GM18499 (cell line): ENCODE measurements around the gene PDZRN4.
"Not testable (repeated sequence)": the region's sequence is repeated elsewhere in the genome, so short reads cannot be mapped to it uniquely, and the experiment has no call there.

Experiments
- ATAC-seq: cut with Tn5 transposase; IDR thresholded peaks from one replicate; pipeline ENCODE4 v1.9.1; 2021; ENCODE audit warnings: moderate number of reproducible peaks; ENCODE audit not compliant: insufficient read depth, unreplicated experiment

The PDZRN4 gene

GRCh38 chr12:41606468-41607445, 418.6 kb downstream of the PDZRN4 start:
- no peak for ATAC-seq

GRCh38 chr12:41612892-41613557, 424.9 kb downstream of the PDZRN4 start:
- no peak for ATAC-seq

- not testable (repeated sequence) for ATAC-seq
These were observed 427.1 kb downstream of the PDZRN4 start for GRCh38 chr12:41615174-41615573.

GRCh38 chr12:41619705-41620104, 431.6 kb downstream of the PDZRN4 start:
- no peak for ATAC-seq

DNA sequence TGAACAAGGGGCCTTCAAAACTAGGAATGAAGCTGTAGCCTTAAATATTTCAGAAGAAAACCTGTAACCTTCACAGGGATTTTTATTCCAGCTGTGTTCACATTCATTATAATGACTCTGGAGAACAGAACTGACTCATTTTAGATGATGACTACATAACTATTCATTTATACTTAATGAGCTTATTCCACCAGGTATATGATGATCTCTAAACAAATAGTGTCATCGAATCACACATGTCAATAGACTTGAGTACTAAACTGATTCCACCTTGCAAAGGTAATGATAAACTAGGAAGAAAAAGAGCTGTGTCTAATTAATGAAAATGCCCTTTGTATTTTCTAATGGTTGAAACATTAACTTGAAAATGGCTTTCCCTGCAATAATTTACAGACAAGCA, 433.2 kb downstream of the PDZRN4 start:
- ATAC-seq, result no peak
